Caco-2 (cell line): ENCODE results near the gene TAAR1. TPM values are rescaled to one million over a fixed set of nuclear protein-coding genes. Genes with fewer than 3 reads are reported as not detected.
"Not testable (repeated sequence)": the region's sequence is repeated elsewhere in the genome, so short reads cannot be mapped to it uniquely, and the experiment has no call there.

Experiments
- BruUV-seq: library from RNA; stranded (reverse); fragments of 400-500 nt; replicated peaks from 2 replicates; lab custom pipeline; 2021; lab: Mats Ljungman, UMichigan
- CTCF ChIA-PET: fragments of 300-600 bp; sonication (Branson Sonifier 250); formaldehyde crosslinking; loops from one replicate; lab custom pipeline; 2022; ENCODE audit warnings: antibody characterized with exemption; lab: Charles Lee
- POLR2A ChIA-PET: fragments of 300-600 bp; sonication (Branson Sonifier 250); formaldehyde crosslinking; loops from one replicate; lab custom pipeline; 2022; ENCODE audit warnings: antibody characterized with exemption; lab: Charles Lee
- DNase-seq, 2 experiments: peaks; one replicate each; pipeline versions ENCODE4 v3.0.0 to v3.0.0-alpha.2; 2020 to 2022
- H3K27me3 ChIP-seq: replicated peaks from 2 replicates; pipeline ENCODE4 v1.6.0; 2011; ENCODE audit warnings: low read length; ENCODE audit not compliant: control insufficient read depth, insufficient read depth
- H3K36me3 ChIP-seq: 2 replicates; pipeline ENCODE4 v1.5.1; 2011; ENCODE audit warnings: low read length; ENCODE audit not compliant: control insufficient read depth, insufficient read depth
- H3K4me1 ChIP-seq: fragments of 250-450 bp; sonication (Bioruptor Pico); 2 replicates; pipeline ENCODE4 v1.5.1; 2020; ENCODE audit warnings: mild to moderate bottlenecking
- H3K4me3 ChIP-seq: 2 replicates; pipeline ENCODE4 v1.5.1; 2011; ENCODE audit warnings: low read depth, mild to moderate bottlenecking, control low read depth, low read length
- H3K9me3 ChIP-seq: fragments of 250-450 bp; sonication (Bioruptor Pico); 2 replicates; pipeline ENCODE4 v1.5.1; 2020; ENCODE audit warnings: mild to moderate bottlenecking, moderate library complexity
- H3K27ac Mint-ChIP-seq: one replicate; pipeline ENCODE4 v1.8.0; 2022; ENCODE audit warnings: mixed read lengths; ENCODE audit not compliant: unreplicated experiment
- H3K27me3 Mint-ChIP-seq: one replicate; pipeline ENCODE4 v1.8.0; 2022; ENCODE audit warnings: mixed read lengths; ENCODE audit not compliant: insufficient read depth, unreplicated experiment
- H3K36me3 Mint-ChIP-seq: one replicate; pipeline ENCODE4 v1.8.0; 2022; ENCODE audit warnings: mild to moderate bottlenecking, mixed read lengths; ENCODE audit not compliant: insufficient read depth, unreplicated experiment
- H3K4me1 Mint-ChIP-seq: one replicate; pipeline ENCODE4 v1.8.0; 2022; ENCODE audit warnings: low read depth, mixed read lengths; ENCODE audit not compliant: unreplicated experiment
- H3K4me3 Mint-ChIP-seq: one replicate; pipeline ENCODE4 v1.8.0; 2022; ENCODE audit warnings: mild to moderate bottlenecking, moderate library complexity, mixed read lengths; ENCODE audit not compliant: unreplicated experiment
- H3K9me3 Mint-ChIP-seq: one replicate; pipeline ENCODE4 v1.8.0; 2022; ENCODE audit warnings: mixed read lengths; ENCODE audit not compliant: unreplicated experiment
- CTCF ChIP-seq, 2 experiments: fragments of 200-600 bp in 1 of 2; IDR thresholded peaks; 1 replicate in 1 of 2; 2 replicates in 1 of 2; pipeline versions ENCODE4 v1.5.1 to v1.8.0; 2011 to 2022; ENCODE audit warnings: antibody characterized with exemption in 1 of 2, control low read depth in 1 of 2, inconsistent platforms in 1 of 2, low read depth in 1 of 2, low read length in 1 of 2, mild to moderate bottlenecking in 1 of 2, moderate library complexity in 1 of 2; ENCODE audit not compliant: insufficient read depth in 1 of 2, severe bottlenecking in 1 of 2, unreplicated experiment in 1 of 2
- intact Hi-C: fragments of 100-400 bp; cut with micrococcal nuclease; formaldehyde crosslinking; loops from one replicate; pipeline ENCODE4 v1.10.0; 2022; ENCODE audit not compliant: unreplicated experiment
- total RNA-seq: library from RNA; stranded (reverse); gene quantifications from 2 replicates; pipeline ENCODE4 v1.2.3, GENCODE V29; 2022

Gene TAAR1
- total RNA-seq, 1 experiment from 2014 or later = not detected

GRCh38 chr6:132643547-132643946 is 15.4 kb downstream of the TAAR1 start:
- H3K27ac Mint-ChIP-seq = no peak overlapping the region
- ChIA-PET CTCF (no interaction called here), POLR2A (no interaction called here)
- DNase-seq = no peak
- H3K4me3 Mint-ChIP-seq = no peak overlapping the region
- H3K4me1 ChIP-seq = no peaks in the 10 kb centered on the region
- intact Hi-C loops = no loop called here
- peaks cover 3% of the 10 kb centered on the region for H3K9me3 Mint-ChIP-seq
- no peaks in the 10 kb centered on the region for H3K36me3 Mint-ChIP-seq
- H3K27me3 ChIP-seq = no peaks in the 10 kb centered on the region
- H3K9me3 ChIP-seq = no peaks in the 10 kb centered on the region
- TF ChIP-seq CTCF (IDR thresholded peaks at IDR 0.05; ENCODE audit: insufficient read depth in 1 of 2, low read depth in 1 of 2, low read length in 1 of 2, severe bottlenecking in 1 of 2, unreplicated experiment in 1 of 2) = no peak
- no peak overlapping the region for H3K4me3 ChIP-seq
- H3K27me3 Mint-ChIP-seq = no peaks in the 10 kb centered on the region
- H3K4me1 Mint-ChIP-seq = no peaks in the 10 kb centered on the region
- no peaks in the 10 kb centered on the region for H3K36me3 ChIP-seq
- BruUV-seq = no TSS peak

GRCh38 chr6:132637135-132637534 is 21.8 kb downstream of the TAAR1 start:
- CTCF ChIA-PET, H3K4me1 Mint-ChIP-seq, BruUV-seq, H3K4me1 ChIP-seq, H3K4me3 Mint-ChIP-seq, H3K27me3 Mint-ChIP-seq, H3K4me3 ChIP-seq, H3K36me3 Mint-ChIP-seq, POLR2A ChIA-PET, intact Hi-C loops, H3K9me3 ChIP-seq, H3K27ac Mint-ChIP-seq, H3K27me3 ChIP-seq, H3K36me3 ChIP-seq, DNase-seq: not testable (repeated sequence)
- peaks cover 24% of the 10 kb centered on the region for H3K9me3 Mint-ChIP-seq

- H3K36me3 Mint-ChIP-seq, intact Hi-C loops, H3K27me3 ChIP-seq, H3K4me3 ChIP-seq, H3K9me3 ChIP-seq, H3K27me3 Mint-ChIP-seq, DNase-seq, BruUV-seq, H3K36me3 ChIP-seq, CTCF ChIA-PET, H3K4me3 Mint-ChIP-seq, POLR2A ChIA-PET, H3K27ac Mint-ChIP-seq: not testable (repeated sequence)
- H3K4me1 ChIP-seq = peaks cover 18% of the 10 kb centered on the region
- peaks cover 24% of the 10 kb centered on the region for H3K9me3 Mint-ChIP-seq
- H3K4me1 Mint-ChIP-seq = peaks cover 11% of the 10 kb centered on the region
Measured at GRCh38 chr6:132635906-132636305, 23.1 kb downstream of the TAAR1 start.

- H3K27ac Mint-ChIP-seq, BruUV-seq, DNase-seq, H3K4me3 Mint-ChIP-seq, H3K36me3 ChIP-seq, CTCF ChIA-PET, POLR2A ChIA-PET, H3K4me3 ChIP-seq, H3K27me3 Mint-ChIP-seq, intact Hi-C loops, H3K36me3 Mint-ChIP-seq, H3K27me3 ChIP-seq, H3K9me3 ChIP-seq: not testable (repeated sequence)
- peaks cover 21% of the 10 kb centered on the region for H3K4me1 ChIP-seq
- Mint-ChIP-seq H3K4me1 (peaks cover 13% of the 10 kb centered on the region), H3K9me3 (peaks cover 24% of the 10 kb centered on the region)
Measured at GRCh38 chr6:132635288-132635687, 23.7 kb downstream of the TAAR1 start.
